ENCODE results near the gene RFC4. TPM values are rescaled to one million over a fixed set of nuclear protein-coding genes. Genes with fewer than 3 reads are reported as not detected.

RFC4 gene
- total and polyA plus RNA-seq, 9 of the 15 experiments (the other 6 are each of a cell fraction or from before 2014, with no cell fraction given): 105 to 227 (median 180) TPM

DNA sequence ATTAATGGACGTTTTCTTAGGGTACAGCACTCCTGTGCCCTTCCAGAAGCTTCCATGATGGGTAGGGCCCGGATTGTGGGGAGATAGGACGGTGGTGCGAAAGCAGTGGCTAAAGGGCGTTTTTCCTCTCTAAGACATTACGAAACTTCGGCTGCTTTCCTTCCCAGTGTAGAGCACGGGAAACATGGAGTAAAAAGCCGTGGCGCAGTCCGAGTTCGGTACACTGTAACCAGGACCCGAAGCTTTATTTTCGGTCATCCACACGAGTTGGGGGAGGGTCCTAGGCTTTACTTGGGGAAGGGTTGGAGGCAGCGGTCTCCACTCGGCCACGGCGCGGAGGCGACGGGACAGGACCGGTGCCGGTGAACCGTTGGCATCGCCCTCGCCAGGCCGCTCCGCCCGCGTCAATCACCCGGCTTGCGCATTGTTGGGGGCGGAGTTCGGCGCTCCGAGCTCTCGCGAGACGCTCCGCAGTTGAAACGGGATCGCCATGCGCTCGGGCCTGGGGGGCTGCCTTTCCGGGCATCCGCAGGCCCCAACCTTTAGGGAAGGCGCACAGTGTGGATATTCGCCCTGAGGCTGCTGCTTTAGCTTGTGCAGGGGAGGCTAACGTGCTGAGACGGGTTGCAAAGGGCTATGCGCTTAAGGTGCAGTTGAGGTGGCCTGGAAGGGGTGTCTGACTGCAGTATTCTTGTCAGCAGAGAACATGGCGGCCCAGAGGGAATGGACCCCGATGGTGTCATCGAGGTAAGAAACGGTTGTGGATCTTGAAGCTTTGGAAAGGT, 22.4 kb downstream of the RFC4 start (continued):
- TF ChIP-seq, protein P1, sequence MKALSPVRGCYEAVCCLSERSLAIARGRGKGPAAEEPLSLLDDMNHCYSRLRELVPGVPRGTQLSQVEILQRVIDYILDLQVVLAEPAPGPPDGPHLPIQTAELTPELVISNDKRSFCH (CRISPR knock-in tag; IDR thresholded peaks at IDR 0.05): no peak
- TF ChIP-seq, protein P1 (tag; IDR thresholded peaks at IDR 0.05): no peak
- TF ChIP-seq U2AF2 (optimal IDR thresholded peaks at IDR 0.05; ENCODE audit: low read depth, low read length) (no peak), WHSC1 (IDR thresholded peaks at IDR 0.05; ENCODE audit: low read length) (no peak), EGR1 (conservative IDR thresholded peaks at IDR 0.05) (no peak; the same call in 1 of the 2 replicates), KDM1A (IDR thresholded peaks at IDR 0.05) (no peak), PYGO2 (tag; IDR thresholded peaks at IDR 0.05) (no peak), PPARD (CRISPR knock-in tag; IDR thresholded peaks at IDR 0.05) (no peak), ZNF134 (CRISPR knock-in tag; conservative IDR thresholded peaks at IDR 0.05) (0 out of 2 replicates have a peak, but pooled peaks have one; percentile 6), FOXJ2 (tag; IDR thresholded peaks at IDR 0.05) (no peak), FOXA3 (CRISPR knock-in tag; conservative IDR thresholded peaks at IDR 0.05 in 1 of 2, IDR thresholded peaks at IDR 0.05 in 1 of 2) (peak in 1 of 2 experiments; percentile 41; a peak in 1 of 4 replicates), HDGF (IDR thresholded peaks at IDR 0.05) (0 out of 2 replicates have a peak, but pooled peaks have one; percentile 26), NCOR1 (IDR thresholded peaks at IDR 0.05) (no peak)
- TF ChIP-seq, protein P2, sequence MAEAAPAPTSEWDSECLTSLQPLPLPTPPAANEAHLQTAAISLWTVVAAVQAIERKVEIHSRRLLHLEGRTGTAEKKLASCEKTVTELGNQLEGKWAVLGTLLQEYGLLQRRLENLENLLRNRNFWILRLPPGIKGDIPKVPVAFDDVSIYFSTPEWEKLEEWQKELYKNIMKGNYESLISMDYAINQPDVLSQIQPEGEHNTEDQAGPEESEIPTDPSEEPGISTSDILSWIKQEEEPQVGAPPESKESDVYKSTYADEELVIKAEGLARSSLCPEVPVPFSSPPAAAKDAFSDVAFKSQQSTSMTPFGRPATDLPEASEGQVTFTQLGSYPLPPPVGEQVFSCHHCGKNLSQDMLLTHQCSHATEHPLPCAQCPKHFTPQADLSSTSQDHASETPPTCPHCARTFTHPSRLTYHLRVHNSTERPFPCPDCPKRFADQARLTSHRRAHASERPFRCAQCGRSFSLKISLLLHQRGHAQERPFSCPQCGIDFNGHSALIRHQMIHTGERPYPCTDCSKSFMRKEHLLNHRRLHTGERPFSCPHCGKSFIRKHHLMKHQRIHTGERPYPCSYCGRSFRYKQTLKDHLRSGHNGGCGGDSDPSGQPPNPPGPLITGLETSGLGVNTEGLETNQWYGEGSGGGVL (CRISPR knock-in tag; IDR thresholded peaks at IDR 0.05): no peak
- TF ChIP-seq, protein P3, sequence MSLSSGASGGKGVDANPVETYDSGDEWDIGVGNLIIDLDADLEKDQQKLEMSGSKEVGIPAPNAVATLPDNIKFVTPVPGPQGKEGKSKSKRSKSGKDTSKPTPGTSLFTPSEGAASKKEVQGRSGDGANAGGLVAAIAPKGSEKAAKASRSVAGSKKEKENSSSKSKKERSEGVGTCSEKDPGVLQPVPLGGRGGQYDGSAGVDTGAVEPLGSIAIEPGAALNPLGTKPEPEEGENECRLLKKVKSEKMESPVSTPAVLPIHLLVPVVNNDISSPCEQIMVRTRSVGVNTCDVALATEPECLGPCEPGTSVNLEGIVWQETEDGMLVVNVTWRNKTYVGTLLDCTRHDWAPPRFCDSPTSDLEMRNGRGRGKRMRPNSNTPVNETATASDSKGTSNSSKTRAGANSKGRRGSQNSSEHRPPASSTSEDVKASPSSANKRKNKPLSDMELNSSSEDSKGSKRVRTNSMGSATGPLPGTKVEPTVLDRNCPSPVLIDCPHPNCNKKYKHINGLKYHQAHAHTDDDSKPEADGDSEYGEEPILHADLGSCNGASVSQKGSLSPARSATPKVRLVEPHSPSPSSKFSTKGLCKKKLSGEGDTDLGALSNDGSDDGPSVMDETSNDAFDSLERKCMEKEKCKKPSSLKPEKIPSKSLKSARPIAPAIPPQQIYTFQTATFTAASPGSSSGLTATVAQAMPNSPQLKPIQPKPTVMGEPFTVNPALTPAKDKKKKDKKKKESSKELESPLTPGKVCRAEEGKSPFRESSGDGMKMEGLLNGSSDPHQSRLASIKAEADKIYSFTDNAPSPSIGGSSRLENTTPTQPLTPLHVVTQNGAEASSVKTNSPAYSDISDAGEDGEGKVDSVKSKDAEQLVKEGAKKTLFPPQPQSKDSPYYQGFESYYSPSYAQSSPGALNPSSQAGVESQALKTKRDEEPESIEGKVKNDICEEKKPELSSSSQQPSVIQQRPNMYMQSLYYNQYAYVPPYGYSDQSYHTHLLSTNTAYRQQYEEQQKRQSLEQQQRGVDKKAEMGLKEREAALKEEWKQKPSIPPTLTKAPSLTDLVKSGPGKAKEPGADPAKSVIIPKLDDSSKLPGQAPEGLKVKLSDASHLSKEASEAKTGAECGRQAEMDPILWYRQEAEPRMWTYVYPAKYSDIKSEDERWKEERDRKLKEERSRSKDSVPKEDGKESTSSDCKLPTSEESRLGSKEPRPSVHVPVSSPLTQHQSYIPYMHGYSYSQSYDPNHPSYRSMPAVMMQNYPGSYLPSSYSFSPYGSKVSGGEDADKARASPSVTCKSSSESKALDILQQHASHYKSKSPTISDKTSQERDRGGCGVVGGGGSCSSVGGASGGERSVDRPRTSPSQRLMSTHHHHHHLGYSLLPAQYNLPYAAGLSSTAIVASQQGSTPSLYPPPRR (CRISPR knock-in tag; IDR thresholded peaks at IDR 0.05; ENCODE audit: borderline replicate concordance): no peak
- TF ChIP-seq, protein P4, sequence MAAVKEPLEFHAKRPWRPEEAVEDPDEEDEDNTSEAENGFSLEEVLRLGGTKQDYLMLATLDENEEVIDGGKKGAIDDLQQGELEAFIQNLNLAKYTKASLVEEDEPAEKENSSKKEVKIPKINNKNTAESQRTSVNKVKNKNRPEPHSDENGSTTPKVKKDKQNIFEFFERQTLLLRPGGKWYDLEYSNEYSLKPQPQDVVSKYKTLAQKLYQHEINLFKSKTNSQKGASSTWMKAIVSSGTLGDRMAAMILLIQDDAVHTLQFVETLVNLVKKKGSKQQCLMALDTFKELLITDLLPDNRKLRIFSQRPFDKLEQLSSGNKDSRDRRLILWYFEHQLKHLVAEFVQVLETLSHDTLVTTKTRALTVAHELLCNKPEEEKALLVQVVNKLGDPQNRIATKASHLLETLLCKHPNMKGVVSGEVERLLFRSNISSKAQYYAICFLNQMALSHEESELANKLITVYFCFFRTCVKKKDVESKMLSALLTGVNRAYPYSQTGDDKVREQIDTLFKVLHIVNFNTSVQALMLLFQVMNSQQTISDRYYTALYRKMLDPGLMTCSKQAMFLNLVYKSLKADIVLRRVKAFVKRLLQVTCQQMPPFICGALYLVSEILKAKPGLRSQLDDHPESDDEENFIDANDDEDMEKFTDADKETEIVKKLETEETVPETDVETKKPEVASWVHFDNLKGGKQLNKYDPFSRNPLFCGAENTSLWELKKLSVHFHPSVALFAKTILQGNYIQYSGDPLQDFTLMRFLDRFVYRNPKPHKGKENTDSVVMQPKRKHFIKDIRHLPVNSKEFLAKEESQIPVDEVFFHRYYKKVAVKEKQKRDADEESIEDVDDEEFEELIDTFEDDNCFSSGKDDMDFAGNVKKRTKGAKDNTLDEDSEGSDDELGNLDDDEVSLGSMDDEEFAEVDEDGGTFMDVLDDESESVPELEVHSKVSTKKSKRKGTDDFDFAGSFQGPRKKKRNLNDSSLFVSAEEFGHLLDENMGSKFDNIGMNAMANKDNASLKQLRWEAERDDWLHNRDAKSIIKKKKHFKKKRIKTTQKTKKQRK (IDR thresholded peaks at IDR 0.05; ENCODE audit: borderline replicate concordance, low read depth, low read length): no peak

Measured in K562 (cell line).